MCF 10A (cell line): ENCODE measurements around the gene TELO2. TPM values are rescaled to one million over a fixed set of nuclear protein-coding genes. Genes with fewer than 3 reads are reported as not detected.
"Not testable (repeated sequence)": the region's sequence is repeated elsewhere in the genome, so short reads cannot be mapped to it uniquely, and the experiment has no call there.

Experiments used
- BruUV-seq: library from RNA; stranded (reverse); fragments of 400-500 nt; replicated peaks from 2 replicates; lab custom pipeline; 2021; lab: Mats Ljungman, UMichigan
- CTCF ChIA-PET: fragments of 300-600 bp; sonication (Branson Sonifier 250); formaldehyde crosslinking; extraction: SDS; loops from one replicate; lab custom pipeline; 2021; ENCODE audit warnings: antibody characterized with exemption, inconsistent platforms; lab: Yijun Ruan, JAX
- POLR2A ChIA-PET: fragments of 300-600, 350-650 bp; sonication (Branson Sonifier 250); formaldehyde crosslinking; extraction: SDS; loops from one replicate; lab custom pipeline; 2020; ENCODE audit warnings: antibody characterized with exemption, inconsistent platforms; lab: Yijun Ruan, JAX
- DNase-seq: peaks from one replicate; pipeline ENCODE4 v3.0.0-alpha.2; 2018; ENCODE audit not compliant: unreplicated experiment
- H3K27ac Mint-ChIP-seq: one replicate; pipeline ENCODE4 v1.8.0; 2022; ENCODE audit warnings: mild to moderate bottlenecking, low read depth, mixed read lengths; ENCODE audit not compliant: unreplicated experiment
- H3K27me3 Mint-ChIP-seq: one replicate; pipeline ENCODE4 v1.8.0; 2022; ENCODE audit warnings: mixed read lengths; ENCODE audit not compliant: insufficient read depth, unreplicated experiment
- H3K36me3 Mint-ChIP-seq: one replicate; pipeline ENCODE4 v1.8.0; 2022; ENCODE audit warnings: mild to moderate bottlenecking, moderate library complexity, mixed read lengths; ENCODE audit not compliant: insufficient read depth, unreplicated experiment
- H3K4me1 Mint-ChIP-seq: one replicate; pipeline ENCODE4 v1.8.0; 2022; ENCODE audit warnings: mixed read lengths; ENCODE audit not compliant: insufficient read depth, unreplicated experiment
- H3K4me3 Mint-ChIP-seq: one replicate; pipeline ENCODE4 v1.8.0; 2022; ENCODE audit warnings: mild to moderate bottlenecking, moderate library complexity, mixed read lengths; ENCODE audit not compliant: unreplicated experiment
- H3K9me3 Mint-ChIP-seq: one replicate; pipeline ENCODE4 v1.8.0; 2022; ENCODE audit warnings: mixed read lengths; ENCODE audit not compliant: unreplicated experiment
- CTCF ChIP-seq: fragments of 200-600 bp; IDR thresholded peaks from one replicate; pipeline ENCODE4 v1.8.0; 2022; ENCODE audit warnings: antibody characterized with exemption, mild to moderate bottlenecking; ENCODE audit not compliant: unreplicated experiment
- intact Hi-C: fragments of 100-400 bp; cut with micrococcal nuclease; formaldehyde crosslinking; loops from 2 replicates; pipeline ENCODE4 v1.14.1; 2022
- total RNA-seq: library from RNA; stranded (reverse); gene quantifications from 2 replicates; pipeline ENCODE4 v1.2.3, GENCODE V29; 2022

TELO2 gene
- total RNA-seq, 1 experiment from 2014 or later = 31.3 TPM

- TF ChIP-seq CTCF = no peak
- Mint-ChIP-seq H3K9me3 (no peaks in the 10 kb centered on the region), H3K27ac (no peak overlapping the region), H3K36me3 (peaks cover 37% of the 10 kb centered on the region), H3K27me3 (no peaks in the 10 kb centered on the region), H3K4me3 (no peak overlapping the region), H3K4me1 (peaks cover 10% of the 10 kb centered on the region)
- BruUV-seq = no TSS peak
- intact Hi-C loops = no loop called here
- ChIA-PET POLR2A (no interaction called here), CTCF (no interaction called here)
- no peak for DNase-seq
Observed at GRCh38 chr16:1466054-1466453, 27.1 kb upstream of the TELO2 start.

GRCh38 chr16:1466968-1467521, 26.1 kb upstream of the TELO2 start:
- no TSS peak for BruUV-seq
- DNase-seq = peak; percentile 36

GRCh38 chr16:1468426-1468810, 24.7 kb upstream of the TELO2 start:
- Mint-ChIP-seq H3K36me3 (peaks cover 22% of the 10 kb centered on the region), H3K27ac (no peak overlapping the region), H3K4me3 (no peak overlapping the region), H3K4me1 (peaks cover 17% of the 10 kb centered on the region), H3K27me3 (no peaks in the 10 kb centered on the region), H3K9me3 (no peaks in the 10 kb centered on the region)
- POLR2A ChIA-PET = no interaction called here
- no peak for TF ChIP-seq CTCF
- intact Hi-C loops = no loop called here
- BruUV-seq = no TSS peak
- no peak for DNase-seq
- CTCF ChIA-PET = interaction anchor here (0.7 kb wide), 1 partner anchor 21 kb away, joined by 3 read pairs; no protein-coding TSS in a partner anchor

More at GRCh38 chr16:1466968-1467521, 26.1 kb upstream of the TELO2 start:
- POLR2A ChIA-PET = no interaction called here
- Mint-ChIP-seq H3K4me1 (peaks cover 10% of the 10 kb centered on the region), H3K4me3 (no peak overlapping the region), H3K27ac (peak overlapping the region; percentile 59), H3K9me3 (no peaks in the 10 kb centered on the region), H3K27me3 (no peaks in the 10 kb centered on the region), H3K36me3 (peaks cover 30% of the 10 kb centered on the region)
- no peak for TF ChIP-seq CTCF
- intact Hi-C loops = no loop called here
- CTCF ChIA-PET = no interaction called here

GRCh38 chr16:1469141-1469540, 24.0 kb upstream of the TELO2 start:
- Mint-ChIP-seq H3K36me3 (peaks cover 22% of the 10 kb centered on the region), H3K4me1 (peaks cover 17% of the 10 kb centered on the region)
- intact Hi-C loops, H3K27ac Mint-ChIP-seq, H3K9me3 Mint-ChIP-seq, CTCF ChIA-PET, BruUV-seq, H3K4me3 Mint-ChIP-seq, H3K27me3 Mint-ChIP-seq, POLR2A ChIA-PET, DNase-seq: not testable (repeated sequence)
